PC-9 (cell line): ENCODE measurements around the gene LCN10.
"Not testable (repeated sequence)": the region's sequence is repeated elsewhere in the genome, so short reads cannot be mapped to it uniquely, and the experiment has no call there.

ENCODE experiments used
- EZH2 ChIP-seq: fragments of 200-600 bp; sonication (generic); IDR thresholded peaks from 2 replicates; pipeline ENCODE4 v1.8.0; 2017; ENCODE audit warnings: antibody characterized with exemption, low read depth
- TF ChIP-seq, protein P1 (sequence below): fragments of 200-600 bp; sonication (generic); conservative IDR thresholded peaks from 2 replicates; pipeline ENCODE4 v1.6.1; 2017; ENCODE audit warnings: mixed run types, antibody characterized with exemption, mild to moderate bottlenecking, moderate library complexity

DNA sequence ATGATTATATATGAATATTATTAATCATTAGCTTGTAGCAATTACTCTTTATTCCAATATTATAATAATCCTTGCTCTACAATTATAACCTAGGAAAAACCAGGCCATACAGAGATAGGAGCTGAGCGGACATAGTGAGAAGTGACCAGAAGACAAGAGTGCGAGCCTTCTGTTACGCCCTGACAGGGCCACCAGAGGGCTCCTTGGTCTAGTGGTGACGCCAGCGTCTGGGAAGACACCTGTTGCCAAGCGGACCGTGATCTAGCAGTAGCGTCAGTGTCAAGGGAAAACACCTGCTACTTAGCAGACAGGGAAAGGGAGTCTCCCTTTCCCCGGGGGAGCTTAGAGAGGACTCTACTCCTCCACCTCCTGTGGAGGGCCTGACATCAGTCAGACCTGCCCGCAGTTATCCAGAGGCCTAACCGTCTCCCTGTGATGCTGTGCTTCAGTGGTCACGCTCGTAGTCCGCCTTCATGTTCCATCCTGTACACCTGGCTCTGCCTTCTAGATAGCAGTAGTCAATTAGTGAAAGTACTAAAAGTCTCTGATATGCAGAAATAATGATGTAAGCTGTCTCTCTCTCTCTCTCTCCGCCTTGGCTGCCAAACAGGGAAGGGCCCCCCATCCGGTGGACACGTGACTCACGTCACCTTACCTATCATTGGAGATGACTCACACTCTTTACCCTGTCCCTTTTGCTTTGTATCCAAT is 23.8 kb upstream of the LCN10 start:
- TF ChIP-seq, protein P1, sequence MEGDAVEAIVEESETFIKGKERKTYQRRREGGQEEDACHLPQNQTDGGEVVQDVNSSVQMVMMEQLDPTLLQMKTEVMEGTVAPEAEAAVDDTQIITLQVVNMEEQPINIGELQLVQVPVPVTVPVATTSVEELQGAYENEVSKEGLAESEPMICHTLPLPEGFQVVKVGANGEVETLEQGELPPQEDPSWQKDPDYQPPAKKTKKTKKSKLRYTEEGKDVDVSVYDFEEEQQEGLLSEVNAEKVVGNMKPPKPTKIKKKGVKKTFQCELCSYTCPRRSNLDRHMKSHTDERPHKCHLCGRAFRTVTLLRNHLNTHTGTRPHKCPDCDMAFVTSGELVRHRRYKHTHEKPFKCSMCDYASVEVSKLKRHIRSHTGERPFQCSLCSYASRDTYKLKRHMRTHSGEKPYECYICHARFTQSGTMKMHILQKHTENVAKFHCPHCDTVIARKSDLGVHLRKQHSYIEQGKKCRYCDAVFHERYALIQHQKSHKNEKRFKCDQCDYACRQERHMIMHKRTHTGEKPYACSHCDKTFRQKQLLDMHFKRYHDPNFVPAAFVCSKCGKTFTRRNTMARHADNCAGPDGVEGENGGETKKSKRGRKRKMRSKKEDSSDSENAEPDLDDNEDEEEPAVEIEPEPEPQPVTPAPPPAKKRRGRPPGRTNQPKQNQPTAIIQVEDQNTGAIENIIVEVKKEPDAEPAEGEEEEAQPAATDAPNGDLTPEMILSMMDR = peak; percentile 63; the same call in 1 of the 2 replicates
- TF ChIP-seq EZH2 = not testable (repeated sequence)
